Activated naive CD4-positive, alpha-beta T cell treated with anti-CD3 and anti-CD28 coated beads, Interleukin-2, amount 10 ng/mL, durations not matched to agents 7 days and 5 days (primary cell): Measurements from ENCODE around the gene ADAMTSL2.

Source experiments
- CTCF ChIA-PET: fragments of 350-600 bp; sonication (Branson Sonifier 250); formaldehyde crosslinking; loops from one replicate; lab custom pipeline; 2021; ENCODE audit warnings: antibody characterized with exemption; lab: Charles Lee
- DNase-seq: peaks from one replicate; pipeline ENCODE4 v3.0.0-alpha.2; 2020
- H3K27ac Mint-ChIP-seq: one replicate; pipeline ENCODE4 v1.8.0; 2021; ENCODE audit warnings: mild to moderate bottlenecking, moderate library complexity, mixed read lengths
- H3K27me3 Mint-ChIP-seq: one replicate; pipeline ENCODE4 v1.8.0; 2021; ENCODE audit warnings: mild to moderate bottlenecking, mixed read lengths
- H3K36me3 Mint-ChIP-seq: one replicate; pipeline ENCODE4 v1.8.0; 2021; ENCODE audit warnings: mixed read lengths
- H3K4me1 Mint-ChIP-seq: one replicate; pipeline ENCODE4 v1.8.0; 2021; ENCODE audit warnings: mixed read lengths
- H3K4me3 Mint-ChIP-seq: one replicate; pipeline ENCODE4 v1.8.0; 2021; ENCODE audit warnings: mild to moderate bottlenecking, moderate library complexity, mixed read lengths
- H3K9me3 Mint-ChIP-seq: one replicate; pipeline ENCODE4 v1.8.0; 2021; ENCODE audit warnings: mixed read lengths

ADAMTSL2 gene

DNA sequence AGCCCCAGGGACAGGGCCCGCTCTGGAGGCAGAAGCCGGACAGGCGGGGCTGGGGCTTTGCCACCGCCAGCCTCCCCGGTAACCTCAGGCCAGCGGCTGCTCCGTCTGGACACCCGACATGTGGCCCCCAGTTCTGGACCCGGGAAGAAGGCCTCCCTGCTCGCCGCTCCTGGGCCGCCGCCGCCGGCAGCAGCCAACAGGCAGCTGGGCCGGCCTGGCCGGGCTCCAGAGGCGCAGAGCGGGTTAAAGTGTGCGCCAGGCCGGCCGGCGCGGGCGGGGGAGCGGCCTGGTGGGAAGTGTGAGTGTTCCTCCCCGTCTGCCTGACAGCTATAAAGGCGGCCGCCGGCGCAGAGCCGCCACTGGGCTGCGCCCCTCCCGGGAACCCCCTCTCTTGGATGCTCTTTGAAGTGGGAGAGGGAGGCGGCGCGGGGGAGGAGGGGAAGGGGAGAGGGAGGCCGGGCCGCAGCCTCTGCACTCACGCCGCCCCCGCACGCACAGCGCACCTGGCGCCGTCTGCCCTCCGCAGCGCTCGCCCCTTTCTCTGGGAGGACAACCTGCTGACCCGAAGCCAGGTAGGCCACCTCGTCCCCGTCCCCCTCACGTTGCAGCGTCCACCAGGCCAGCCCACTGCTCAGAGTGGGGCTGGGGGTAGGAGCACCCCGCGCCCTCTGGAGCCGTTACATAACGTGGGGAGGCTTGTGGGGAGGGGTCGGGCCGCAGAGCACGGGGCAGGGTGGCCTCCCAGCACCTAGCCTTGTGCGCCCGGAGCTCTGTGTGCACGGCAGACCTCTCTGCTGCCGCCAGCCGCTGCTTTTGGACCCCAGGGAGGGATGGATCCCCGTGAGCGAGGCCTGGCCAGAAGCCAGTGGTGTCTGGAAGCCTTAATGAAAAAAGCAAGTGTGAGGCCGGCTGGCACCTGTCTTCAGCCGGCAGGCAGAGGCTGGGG lies at the start of gene ADAMTSL2:
TSS of gene ADAMTSL2 (plus strand) at position 359 of the 946 bp plus-strand sequence. CDS start 2,009 bp downstream, outside the sequence.
- DNase-seq: peak; percentile 32
- peaks cover 46% of the 10 kb centered on the region for H3K27me3 Mint-ChIP-seq
- CTCF ChIA-PET: interaction anchor here (0.9 to 3.0 kb wide), 3 partner anchors 192 to 460 kb away, joined by 3 to 24 read pairs (median 5); no protein-coding TSS in a partner anchor
- H3K4me3 Mint-ChIP-seq: no peak within 1 kb of the TSS
- H3K27ac Mint-ChIP-seq: no peak within 1 kb of the TSS
- peaks cover 6% of the 10 kb centered on the region for H3K4me1 Mint-ChIP-seq
- H3K36me3 Mint-ChIP-seq: no peaks in the 10 kb centered on the region
- no peaks in the 10 kb centered on the region for H3K9me3 Mint-ChIP-seq

- H3K4me1 Mint-ChIP-seq: peaks cover 10% of the 10 kb centered on the region
- H3K4me3 Mint-ChIP-seq: no peak overlapping the region
- H3K27me3 Mint-ChIP-seq: peaks cover 42% of the 10 kb centered on the region
- no peaks in the 10 kb centered on the region for H3K9me3 Mint-ChIP-seq
- H3K36me3 Mint-ChIP-seq: no peaks in the 10 kb centered on the region
- DNase-seq: peak; percentile 38
- CTCF ChIA-PET: interaction anchor here (0.7 to 3.6 kb wide), 14 partner anchors 9 to 463 kb away, joined by 3 to 39 read pairs (median 3); partner anchors contain the start of gene CACFD1
- no peak overlapping the region for H3K27ac Mint-ChIP-seq
Measured at GRCh38 chr9:133485531-133486260, 48.8 kb upstream of the ADAMTSL2 start.

- CTCF ChIA-PET: interaction anchor here (1.2 to 3.6 kb wide), 8 partner anchors 7 to 306 kb away, joined by 3 to 39 read pairs (median 6); no protein-coding TSS in a partner anchor
- Mint-ChIP-seq H3K27ac (no peak overlapping the region), H3K27me3 (peaks cover 33% of the 10 kb centered on the region), H3K4me3 (no peak overlapping the region), H3K36me3 (no peaks in the 10 kb centered on the region), H3K9me3 (no peaks in the 10 kb centered on the region), H3K4me1 (peaks cover 10% of the 10 kb centered on the region)
- no peak for DNase-seq
Measured at GRCh38 chr9:133487331-133487725, 47.2 kb upstream of the ADAMTSL2 start.

DNA sequence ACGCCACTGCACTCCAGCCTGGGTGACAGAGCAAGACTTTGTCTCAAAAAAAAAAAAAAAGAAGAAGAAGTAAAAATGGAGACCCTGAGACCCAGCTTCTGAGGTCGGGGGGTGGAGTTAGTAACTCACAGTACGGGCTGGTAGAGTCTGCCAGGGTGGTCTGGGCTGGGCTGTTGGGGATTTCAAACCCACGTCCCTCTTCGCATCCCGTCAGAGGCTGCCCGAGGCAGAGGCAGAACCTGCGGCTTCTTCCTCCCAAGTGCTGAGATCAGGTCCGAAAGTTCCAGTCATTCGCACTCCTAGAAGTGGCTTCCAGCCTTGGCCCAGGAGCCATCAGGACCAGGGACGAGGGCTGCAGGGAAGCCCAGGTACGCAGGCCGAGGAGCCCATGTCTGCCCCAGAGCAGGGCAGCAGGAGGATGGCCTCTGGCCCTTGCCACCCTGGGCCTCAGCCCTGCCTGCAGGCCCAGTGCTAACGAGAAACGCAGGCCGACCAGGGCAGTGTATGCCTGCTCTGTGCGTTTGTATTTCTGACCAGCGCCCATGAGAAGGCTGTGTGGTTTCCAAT lies 45.7 kb upstream of the ADAMTSL2 start:
- H3K4me3 Mint-ChIP-seq: no peak overlapping the region
- peaks cover 23% of the 10 kb centered on the region for H3K27me3 Mint-ChIP-seq

DNA sequence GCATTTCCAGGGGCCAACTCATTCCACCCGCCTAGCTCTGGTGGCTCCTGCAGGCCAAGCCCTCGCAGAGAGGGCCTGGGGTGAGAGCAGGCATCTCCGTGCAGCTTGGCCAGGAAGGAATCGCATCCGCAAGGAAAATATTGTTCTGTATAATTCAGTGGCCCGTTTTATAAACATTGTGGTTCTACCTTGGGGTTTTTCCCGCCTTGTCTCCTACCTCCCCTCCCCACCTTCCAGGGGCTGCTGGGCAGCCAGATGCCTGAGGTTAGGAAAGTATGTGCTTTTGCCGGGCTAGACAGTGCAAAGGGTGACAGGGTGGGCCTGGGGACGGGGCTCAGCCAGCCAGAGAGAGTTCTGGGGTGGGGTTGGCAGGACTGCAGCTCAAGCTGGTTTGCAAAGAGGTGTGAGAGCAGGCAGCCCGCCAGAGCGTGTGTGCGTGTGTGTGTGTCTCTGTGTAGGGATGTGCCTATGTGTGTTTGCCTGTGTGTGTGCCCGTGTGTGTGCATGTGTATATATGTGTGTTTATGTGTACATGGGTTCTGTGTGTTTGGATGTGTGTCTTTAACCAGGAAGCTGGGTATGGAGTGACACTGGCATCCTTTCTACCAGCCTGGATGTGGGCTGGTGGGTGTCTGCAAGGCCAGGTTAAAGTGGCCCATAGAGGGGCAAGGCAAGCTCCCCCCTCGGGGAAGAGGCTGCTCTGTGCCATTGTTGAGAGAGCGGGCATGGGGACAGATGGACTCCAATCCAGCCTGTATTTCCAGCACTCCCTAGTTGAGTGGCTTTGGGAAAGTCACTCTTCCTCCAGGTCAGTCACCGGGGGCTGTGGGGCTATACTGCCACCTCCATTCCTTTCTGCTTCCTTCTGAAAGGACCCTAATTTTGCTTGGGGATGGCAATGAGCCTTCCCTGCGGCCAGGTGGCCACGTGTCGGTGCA lies 45.0 kb upstream of the ADAMTSL2 start:
- Mint-ChIP-seq H3K36me3 (no peaks in the 10 kb centered on the region), H3K9me3 (no peaks in the 10 kb centered on the region), H3K4me1 (peaks cover 10% of the 10 kb centered on the region), H3K27ac (no peak overlapping the region), H3K4me3 (no peak overlapping the region), H3K27me3 (peaks cover 19% of the 10 kb centered on the region)
- no peak for DNase-seq
- CTCF ChIA-PET: interaction anchor here (1.1 kb wide), 1 partner anchor 9 kb away, joined by 3 read pairs; no protein-coding TSS in a partner anchor

More for the DNA sequence above, 45.7 kb upstream of the ADAMTSL2 start:
- no peak for DNase-seq
- Mint-ChIP-seq H3K4me1 (peaks cover 10% of the 10 kb centered on the region), H3K27ac (no peak overlapping the region), H3K9me3 (no peaks in the 10 kb centered on the region), H3K36me3 (no peaks in the 10 kb centered on the region)
- CTCF ChIA-PET: interaction anchor here (0.6 to 1.1 kb wide), 4 partner anchors 8 to 467 kb away, joined by 3 to 4 read pairs (median 3); no protein-coding TSS in a partner anchor

DNA sequence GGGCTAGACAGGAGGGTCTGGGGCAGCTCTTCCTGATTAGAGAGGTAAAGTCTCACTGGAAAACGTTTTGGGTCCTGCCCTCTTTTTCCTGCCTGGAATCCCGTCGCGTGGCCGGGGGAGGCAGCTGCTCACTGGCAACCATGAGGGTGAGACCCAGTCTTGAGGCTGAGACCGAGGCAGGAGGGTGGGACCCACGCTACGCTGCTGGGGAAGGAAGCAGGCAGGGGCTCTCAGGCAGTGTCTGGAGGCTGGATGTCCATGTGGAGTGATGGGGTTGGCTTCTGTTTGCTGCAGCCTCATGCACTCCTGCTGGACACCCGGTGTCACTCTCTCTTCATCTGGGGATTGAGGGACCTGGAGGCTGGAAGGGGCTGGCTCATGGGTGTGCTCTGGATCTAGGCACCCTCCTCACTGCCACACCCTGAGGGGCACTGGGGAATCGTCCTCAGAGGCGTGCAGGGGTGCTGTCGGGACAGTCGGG lies 44.3 kb upstream of the ADAMTSL2 start:
- H3K4me1 Mint-ChIP-seq: peaks cover 10% of the 10 kb centered on the region
- no peak overlapping the region for H3K27ac Mint-ChIP-seq
- CTCF ChIA-PET: interaction anchor here (1.1 kb wide), 1 partner anchor 9 kb away, joined by 3 read pairs; no protein-coding TSS in a partner anchor
- peaks cover 17% of the 10 kb centered on the region for H3K27me3 Mint-ChIP-seq
- no peaks in the 10 kb centered on the region for H3K36me3 Mint-ChIP-seq
- no peak overlapping the region for H3K4me3 Mint-ChIP-seq
- no peaks in the 10 kb centered on the region for H3K9me3 Mint-ChIP-seq
- no peak for DNase-seq

GRCh38 chr9:133490865-133491655 lies 43.4 kb upstream of the ADAMTSL2 start:
- DNase-seq: no peak
- no peak overlapping the region for H3K27ac Mint-ChIP-seq
- peaks cover 9% of the 10 kb centered on the region for H3K4me1 Mint-ChIP-seq
- no peaks in the 10 kb centered on the region for H3K9me3 Mint-ChIP-seq
- no peaks in the 10 kb centered on the region for H3K36me3 Mint-ChIP-seq
- H3K27me3 Mint-ChIP-seq: peaks cover 17% of the 10 kb centered on the region
- H3K4me3 Mint-ChIP-seq: no peak overlapping the region
- CTCF ChIA-PET: interaction anchor here (0.6 to 1.3 kb wide), 2 partner anchors 305 kb away, joined by 4 read pairs; no protein-coding TSS in a partner anchor

DNA sequence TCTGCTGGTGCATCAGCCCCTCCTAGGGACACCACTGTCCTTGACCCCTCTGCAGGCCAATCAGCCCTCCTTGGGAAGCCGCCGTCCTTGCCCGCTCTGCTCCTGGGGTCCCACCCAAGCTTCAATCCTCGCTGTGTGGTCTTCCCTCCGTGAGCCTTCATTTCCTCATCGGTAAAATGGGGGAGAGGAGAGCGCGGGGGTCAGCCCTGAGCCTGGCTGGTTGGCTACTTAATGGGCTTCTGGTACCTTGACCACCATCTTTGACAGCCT lies 42.9 kb upstream of the ADAMTSL2 start:
- CTCF ChIA-PET: interaction anchor here (1.3 kb wide), 1 partner anchor 305 kb away, joined by 4 read pairs; no protein-coding TSS in a partner anchor
- Mint-ChIP-seq H3K36me3 (no peaks in the 10 kb centered on the region), H3K9me3 (no peaks in the 10 kb centered on the region), H3K27me3 (peaks cover 17% of the 10 kb centered on the region), H3K4me3 (no peak overlapping the region), H3K4me1 (peaks cover 3% of the 10 kb centered on the region), H3K27ac (no peak overlapping the region)
- DNase-seq: no peak

GRCh38 chr9:133492061-133493021 lies 42.2 kb upstream of the ADAMTSL2 start:
- CTCF ChIA-PET: interaction anchor here (1.3 kb wide), 1 partner anchor 306 kb away, joined by 4 read pairs; no protein-coding TSS in a partner anchor
- Mint-ChIP-seq H3K36me3 (no peaks in the 10 kb centered on the region), H3K27ac (no peak overlapping the region), H3K4me3 (no peak overlapping the region), H3K4me1 (peaks cover 3% of the 10 kb centered on the region), H3K9me3 (no peaks in the 10 kb centered on the region), H3K27me3 (peaks cover 17% of the 10 kb centered on the region)
- DNase-seq: no peak

DNA sequence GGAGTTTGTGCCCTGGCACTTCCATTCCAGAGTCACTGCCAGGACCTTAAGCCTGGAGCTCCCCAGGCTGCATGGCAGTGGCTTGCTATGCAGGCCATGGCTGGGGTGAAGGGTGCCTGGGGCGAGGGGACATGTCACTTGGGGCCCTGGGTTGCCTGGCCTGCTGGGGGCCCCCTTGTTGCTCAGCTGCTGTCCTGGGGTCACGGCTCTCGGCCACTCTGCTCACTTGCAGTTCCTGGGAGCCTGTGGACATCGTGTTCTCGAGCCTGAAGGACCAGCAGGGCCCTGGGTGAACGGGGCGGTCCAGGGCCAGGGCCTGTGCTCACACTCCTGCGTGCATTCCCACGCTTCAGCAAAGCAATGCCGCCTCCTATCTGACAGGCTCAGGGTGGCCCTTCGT lies 41.1 kb upstream of the ADAMTSL2 start:
- no peak overlapping the region for H3K27ac Mint-ChIP-seq
- peaks cover 20% of the 10 kb centered on the region for H3K27me3 Mint-ChIP-seq
- CTCF ChIA-PET: no interaction called here
- H3K36me3 Mint-ChIP-seq: no peaks in the 10 kb centered on the region
- peaks cover 4% of the 10 kb centered on the region for H3K9me3 Mint-ChIP-seq
- H3K4me3 Mint-ChIP-seq: no peak overlapping the region
- no peaks in the 10 kb centered on the region for H3K4me1 Mint-ChIP-seq
- no peak for DNase-seq

DNA sequence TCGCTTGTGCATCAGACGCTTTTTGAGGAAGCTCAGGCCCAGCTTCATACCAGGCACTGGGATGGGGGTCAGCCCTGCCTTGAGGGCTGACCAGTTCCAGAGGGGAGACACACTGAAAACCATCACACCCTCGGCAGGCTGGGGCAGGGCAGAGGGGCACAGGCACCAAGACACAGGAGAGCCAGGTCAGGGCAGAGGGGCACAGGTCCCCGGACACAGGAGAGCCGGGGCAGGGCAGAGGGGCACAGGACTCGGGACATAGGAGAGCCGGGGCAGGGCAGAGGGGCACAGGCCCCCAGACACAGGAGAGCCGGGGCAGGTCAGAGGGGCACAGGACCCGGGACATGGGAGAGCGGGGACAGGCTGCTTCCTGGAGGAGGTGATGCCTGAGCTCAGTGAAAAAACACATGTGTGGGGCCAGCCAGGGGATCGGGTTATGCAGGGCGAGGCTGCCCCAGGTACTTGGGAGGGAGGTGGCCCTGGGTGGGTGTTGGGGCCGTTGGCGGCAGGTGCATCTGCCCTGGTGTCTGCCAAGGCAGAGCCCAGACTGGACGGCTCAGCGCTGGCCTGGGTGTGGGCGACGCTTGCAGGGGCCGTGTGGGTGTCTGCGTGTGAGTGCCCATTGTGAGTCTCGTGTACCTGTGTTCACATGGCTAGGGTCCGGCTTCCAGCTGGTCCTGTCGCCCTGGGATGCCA lies 40.5 kb upstream of the ADAMTSL2 start:
- H3K27ac Mint-ChIP-seq: no peak overlapping the region
- H3K4me1 Mint-ChIP-seq: no peaks in the 10 kb centered on the region
- H3K36me3 Mint-ChIP-seq: no peaks in the 10 kb centered on the region
- DNase-seq: no peak
- peaks cover 20% of the 10 kb centered on the region for H3K27me3 Mint-ChIP-seq
- H3K4me3 Mint-ChIP-seq: no peak overlapping the region
- CTCF ChIA-PET: interaction anchor here (1.9 kb wide), 1 partner anchor 7 kb away, joined by 6 read pairs; no protein-coding TSS in a partner anchor
- peaks cover 7% of the 10 kb centered on the region for H3K9me3 Mint-ChIP-seq
